ENCODE measurements around the gene GK2.

Gene GK2

GRCh38 chr4:79381161-79381560, 26.9 kb downstream of the GK2 start:
- DNase-seq: no peak

- DNase-seq: no peak
Observed at GRCh38 chr4:79370026-79370425, 38.0 kb downstream of the GK2 start.

GRCh38 chr4:79367096-79367495, 40.9 kb downstream of the GK2 start:
- DNase-seq: no peak

GRCh38 chr4:79366422-79366821, 41.6 kb downstream of the GK2 start:
- no peak for DNase-seq

- DNase-seq: no peak
Observed at GRCh38 chr4:79364061-79364460, 44.0 kb downstream of the GK2 start.

- DNase-seq: no peak
Observed at GRCh38 chr4:79362626-79363025, 45.4 kb downstream of the GK2 start.

GRCh38 chr4:79360006-79360405, 48.0 kb downstream of the GK2 start:
- no peak for DNase-seq

GRCh38 chr4:79358438-79358837, 49.6 kb downstream of the GK2 start:
- DNase-seq: no peak

- DNase-seq: no peak
Observed at GRCh38 chr4:79357365-79357764, 50.7 kb downstream of the GK2 start.

Data from CD4-positive, alpha-beta T cell treated with Interleukin-21 for 1 hour (primary cell).